A673 (cell line): ENCODE results near the gene LATS2.

Source experiments
- CTCF ChIP-seq: fragments of 300-800, 200-600 bp; sonication (generic); conservative IDR thresholded peaks from 2 replicates; pipeline ENCODE4 v1.5.1; 2017; ENCODE audit warnings: low read depth, mild to moderate bottlenecking, antibody characterized with exemption, low read length, moderate library complexity, mixed read lengths
- EZH2 ChIP-seq: fragments of 200-600 bp; sonication (generic); IDR thresholded peaks from 2 replicates; pipeline ENCODE4 v1.6.1; 2017; ENCODE audit warnings: borderline replicate concordance, low read depth, mild to moderate bottlenecking, mixed read lengths, antibody characterized with exemption, low read length; ENCODE audit not compliant: poor library complexity, severe bottlenecking

- TF ChIP-seq EZH2 (no peak), CTCF (no peak)
Observed at GRCh38 chr13:20980899-20981298, 80.5 kb downstream of the LATS2 start.
